NT2/D1 (cell line): ENCODE data around the gene QSOX2.

Experiments used
- SUZ12 ChIP-seq: IDR thresholded peaks from 2 replicates; pipeline ENCODE4 v1.6.1; 2011; ENCODE audit not compliant: insufficient read length, insufficient read depth; ENCODE audit errors: extremely low read depth
- YY1 ChIP-seq: IDR thresholded peaks from 2 replicates; pipeline ENCODE4 v1.6.1; 2011; ENCODE audit not compliant: insufficient read length, insufficient read depth
- ZNF274 ChIP-seq: IDR thresholded peaks from 2 replicates; pipeline ENCODE4 v1.6.1; 2011; ENCODE audit warnings: mild to moderate bottlenecking, low read depth, low read length

DNA sequence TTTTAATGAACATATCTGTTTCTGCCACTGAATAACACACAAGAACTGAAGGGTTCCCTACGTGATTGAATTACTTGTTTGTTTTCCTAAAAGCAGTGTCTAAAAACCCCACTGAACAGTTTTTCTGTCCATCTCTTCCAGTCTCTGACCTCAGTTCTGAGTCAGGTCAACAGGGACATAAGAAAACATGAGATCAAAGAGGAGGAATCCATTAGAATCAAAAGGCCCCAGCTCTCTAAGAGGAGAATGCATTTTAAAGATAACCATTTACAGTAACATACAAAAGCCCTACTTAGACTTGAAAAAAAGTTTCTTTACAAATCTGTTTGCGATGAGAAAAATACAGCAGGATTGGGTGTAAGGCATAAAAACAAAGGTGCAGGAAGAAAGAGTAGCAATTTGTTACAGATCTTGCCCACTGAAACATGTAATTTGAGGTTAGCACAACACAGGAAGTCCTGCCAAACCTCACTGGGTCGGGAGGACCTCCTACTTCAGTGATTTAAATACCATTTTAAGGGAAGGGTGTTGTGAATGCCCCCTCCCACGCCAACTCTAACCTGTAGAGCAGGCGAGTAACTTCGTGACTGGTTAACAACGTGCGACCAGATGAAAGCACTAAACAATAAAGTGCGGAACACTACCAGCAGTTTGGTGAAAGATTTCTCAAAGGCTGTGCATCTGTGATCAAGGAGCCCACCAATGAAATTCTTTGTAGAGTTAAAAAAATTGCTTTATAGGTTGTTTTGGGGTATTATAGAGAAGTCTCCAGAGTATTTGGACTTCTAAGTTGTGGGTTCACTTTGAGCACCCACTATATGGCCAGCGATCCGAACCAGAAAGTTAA lies 1.3 kb downstream of the QSOX2 start:
- no peak for TF ChIP-seq SUZ12
- no peak for TF ChIP-seq YY1
- no peak for TF ChIP-seq ZNF274
